HEK293T (cell line): Measurements from ENCODE around the gene PIEZO1.

Source experiments
- CTCF ChIA-PET: fragments of 350-600 bp; formaldehyde crosslinking; extraction: SDS; loops from one replicate; lab custom pipeline; 2021; ENCODE audit warnings: antibody characterized with exemption, inconsistent platforms; lab: Yijun Ruan, JAX
- POLR2A ChIA-PET: fragments of 350-600 bp; formaldehyde crosslinking; extraction: SDS; loops from one replicate; lab custom pipeline; 2020; ENCODE audit warnings: antibody characterized with exemption, inconsistent platforms; lab: Yijun Ruan, JAX
- DNase-seq: peaks from one replicate; pipeline ENCODE4 v3.0.0; 2012; ENCODE audit warnings: mixed read lengths; ENCODE audit errors: extremely low spot score
- ARNT ChIP-seq: fragments of 450-650 bp; IDR thresholded peaks from 2 replicates; pipeline ENCODE4 v1.6.1; 2017; ENCODE audit warnings: mild to moderate bottlenecking
- BHLHE40 ChIP-seq: fragments of 450-650 bp; IDR thresholded peaks from 2 replicates; pipeline ENCODE4 v1.6.1; 2016; ENCODE audit warnings: mild to moderate bottlenecking, moderate library complexity, borderline replicate concordance
- CTBP1 ChIP-seq: fragments of 450-650 bp; IDR thresholded peaks from 2 replicates; pipeline ENCODE4 v1.6.1; 2016; ENCODE audit warnings: borderline replicate concordance
- ELF4 ChIP-seq: fragments of 450-650 bp; IDR thresholded peaks from 2 replicates; pipeline ENCODE4 v1.6.1; 2017; ENCODE audit warnings: antibody characterized with exemption
- FOXA1 ChIP-seq: fragments of 450-650 bp; IDR thresholded peaks from 2 replicates; pipeline ENCODE4 v1.6.1; 2016; ENCODE audit warnings: mild to moderate bottlenecking
- FOXK2 ChIP-seq: fragments of 450-650 bp; IDR thresholded peaks from 2 replicates; pipeline ENCODE4 v1.6.1; 2016; ENCODE audit warnings: mild to moderate bottlenecking
- FOXM1 ChIP-seq: fragments of 450-650 bp; IDR thresholded peaks from 2 replicates; pipeline ENCODE4 v1.6.1; 2017; ENCODE audit warnings: mild to moderate bottlenecking, borderline replicate concordance
- HDGF ChIP-seq: fragments of 450-650 bp; IDR thresholded peaks from 2 replicates; pipeline ENCODE4 v1.6.1; 2017; ENCODE audit warnings: antibody characterized with exemption, borderline replicate concordance
- L3MBTL2 ChIP-seq: fragments of 450-650 bp; conservative IDR thresholded peaks from 2 replicates; pipeline ENCODE4 v1.6.1; 2016; ENCODE audit warnings: mild to moderate bottlenecking
- LEF1 ChIP-seq: fragments of 450-650 bp; IDR thresholded peaks from 2 replicates; pipeline ENCODE4 v1.6.1; 2017; ENCODE audit warnings: mild to moderate bottlenecking, borderline replicate concordance
- NFRKB ChIP-seq: fragments of 450-650 bp; IDR thresholded peaks from 2 replicates; pipeline ENCODE4 v1.6.1; 2016; ENCODE audit warnings: mild to moderate bottlenecking, moderate library complexity
- SP1 ChIP-seq: fragments of 450-650 bp; IDR thresholded peaks from 2 replicates; pipeline ENCODE4 v1.6.1; 2017
- SUZ12 ChIP-seq: fragments of 450-650 bp; IDR thresholded peaks from 2 replicates; pipeline ENCODE4 v1.6.1; 2016; ENCODE audit warnings: mild to moderate bottlenecking
- TARDBP ChIP-seq: fragments of 450-650 bp; IDR thresholded peaks from 2 replicates; pipeline ENCODE4 v1.6.1; 2016
- ZNF384 ChIP-seq: fragments of 450-650 bp; IDR thresholded peaks from 2 replicates; pipeline ENCODE4 v1.6.1; 2016
- TF ChIP-seq, protein P1 (sequence below): fragments of 450-650 bp; IDR thresholded peaks from 2 replicates; pipeline ENCODE4 v1.6.1; 2016

The PIEZO1 gene

DNA sequence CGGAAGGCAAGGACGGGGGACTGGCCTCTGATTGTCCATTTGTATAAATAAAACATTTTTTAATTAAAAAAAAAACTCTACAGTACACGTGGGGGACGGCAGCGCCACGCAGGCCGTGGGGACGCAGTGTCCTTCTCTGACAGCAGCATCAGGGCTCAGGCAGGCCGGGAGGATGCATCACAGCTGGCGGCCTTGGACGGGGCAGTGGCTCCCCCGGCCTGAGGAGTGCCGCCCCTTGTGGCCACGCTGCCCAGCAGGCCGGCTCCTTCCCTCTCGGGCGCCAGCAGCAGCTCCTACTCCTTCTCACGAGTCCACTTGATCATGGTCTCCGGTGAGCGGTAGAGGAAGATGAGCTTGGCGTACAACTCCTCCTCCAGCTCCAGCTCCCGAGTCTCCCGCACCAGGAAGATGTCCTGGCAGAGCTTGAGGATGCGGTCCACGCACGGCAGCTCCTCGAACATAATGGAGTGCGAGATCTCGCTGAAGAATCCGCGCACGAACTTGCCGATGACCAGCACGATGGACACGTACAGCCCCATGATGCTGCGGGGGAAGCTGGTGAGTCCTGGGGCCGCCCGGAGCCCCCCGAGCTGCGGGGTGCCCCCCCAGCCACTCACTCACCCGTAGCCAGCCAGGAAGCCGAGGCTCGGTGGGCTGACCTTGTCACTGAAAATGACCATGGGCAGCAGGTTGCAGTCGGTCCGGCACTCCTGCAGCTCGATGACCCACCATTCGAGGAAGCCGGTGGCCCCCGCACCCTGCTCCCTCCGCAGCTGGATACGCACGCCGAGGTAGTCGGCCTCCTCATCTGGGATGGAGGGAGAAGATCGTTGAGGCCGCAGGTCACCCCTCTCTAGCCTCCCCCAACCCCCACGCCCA, 69.5 kb downstream of the PIEZO1 start:
- no peak for DNase-seq
- no peak for TF ChIP-seq SUZ12
- TF ChIP-seq SP1, result no peak
- no peak for TF ChIP-seq BHLHE40
- TF ChIP-seq LEF1, result no peak
- TF ChIP-seq ARNT, result no peak
- no peak for TF ChIP-seq NFRKB
- no peak for TF ChIP-seq TARDBP
- TF ChIP-seq ZNF384, result no peak
- TF ChIP-seq ELF4, result no peak
- TF ChIP-seq, protein P1, sequence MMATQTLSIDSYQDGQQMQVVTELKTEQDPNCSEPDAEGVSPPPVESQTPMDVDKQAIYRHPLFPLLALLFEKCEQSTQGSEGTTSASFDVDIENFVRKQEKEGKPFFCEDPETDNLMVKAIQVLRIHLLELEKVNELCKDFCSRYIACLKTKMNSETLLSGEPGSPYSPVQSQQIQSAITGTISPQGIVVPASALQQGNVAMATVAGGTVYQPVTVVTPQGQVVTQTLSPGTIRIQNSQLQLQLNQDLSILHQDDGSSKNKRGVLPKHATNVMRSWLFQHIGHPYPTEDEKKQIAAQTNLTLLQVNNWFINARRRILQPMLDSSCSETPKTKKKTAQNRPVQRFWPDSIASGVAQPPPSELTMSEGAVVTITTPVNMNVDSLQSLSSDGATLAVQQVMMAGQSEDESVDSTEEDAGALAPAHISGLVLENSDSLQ, result no peak
- no peak for TF ChIP-seq FOXM1
- TF ChIP-seq HDGF, result no peak
- no peak for TF ChIP-seq L3MBTL2
- no peak for TF ChIP-seq CTBP1
- no peak for TF ChIP-seq FOXK2
- POLR2A ChIA-PET, result interaction anchor here (0.8 kb wide), 1 partner anchor 9 kb away, joined by 3 read pairs; no protein-coding TSS in a partner anchor
- CTCF ChIA-PET, result no interaction called here

DNA sequence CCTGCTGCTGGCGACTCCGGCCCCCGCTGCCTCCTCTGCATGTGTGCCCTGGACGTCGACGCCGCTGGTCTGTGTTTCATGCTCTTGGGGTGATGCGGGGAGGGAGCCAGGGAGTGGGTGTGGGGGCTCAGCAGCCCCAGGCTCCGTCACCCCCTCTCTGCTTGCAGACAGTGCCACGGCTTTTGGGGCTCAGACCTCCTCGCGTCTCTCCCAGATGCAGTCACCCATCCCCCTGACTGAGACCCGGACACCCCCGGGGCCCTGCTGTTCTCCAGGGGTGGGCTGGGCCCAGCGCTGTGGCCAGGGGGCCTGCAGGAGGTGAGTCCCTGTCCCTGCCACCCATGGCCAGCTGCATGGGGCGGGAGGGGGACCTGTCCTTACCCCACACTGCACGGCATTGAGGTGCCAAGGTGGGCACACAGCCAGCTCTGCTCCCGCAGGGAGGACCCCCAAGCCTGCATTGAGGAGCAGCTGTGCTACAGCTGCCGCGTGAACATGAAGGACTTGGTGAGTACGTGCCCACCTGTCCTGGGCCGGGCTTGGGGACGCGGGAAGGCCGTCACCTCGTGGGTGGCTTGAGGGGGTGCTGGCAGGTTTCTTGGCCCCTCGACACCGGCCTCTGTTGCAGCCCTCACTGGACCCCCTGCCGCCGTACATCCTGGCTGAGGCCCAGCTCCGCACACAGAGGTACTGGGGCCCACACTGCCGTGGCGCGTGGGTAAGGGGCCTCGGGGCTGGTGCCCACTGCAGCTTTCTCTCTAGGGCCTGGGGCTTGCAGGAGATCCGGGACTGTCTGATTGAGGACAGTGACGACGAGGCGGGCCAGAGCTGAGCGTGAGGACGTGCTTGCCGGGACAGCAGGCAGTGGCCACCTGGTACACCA, 70.4 kb downstream of the PIEZO1 start:
- ChIA-PET CTCF (no interaction called here), POLR2A (no interaction called here)
- no peak for DNase-seq
- TF ChIP-seq, protein P1, result no peak
- TF ChIP-seq FOXK2, result no peak
- no peak for TF ChIP-seq ARNT
- no peak for TF ChIP-seq BHLHE40
- TF ChIP-seq FOXM1, result no peak
- no peak for TF ChIP-seq LEF1

DNA sequence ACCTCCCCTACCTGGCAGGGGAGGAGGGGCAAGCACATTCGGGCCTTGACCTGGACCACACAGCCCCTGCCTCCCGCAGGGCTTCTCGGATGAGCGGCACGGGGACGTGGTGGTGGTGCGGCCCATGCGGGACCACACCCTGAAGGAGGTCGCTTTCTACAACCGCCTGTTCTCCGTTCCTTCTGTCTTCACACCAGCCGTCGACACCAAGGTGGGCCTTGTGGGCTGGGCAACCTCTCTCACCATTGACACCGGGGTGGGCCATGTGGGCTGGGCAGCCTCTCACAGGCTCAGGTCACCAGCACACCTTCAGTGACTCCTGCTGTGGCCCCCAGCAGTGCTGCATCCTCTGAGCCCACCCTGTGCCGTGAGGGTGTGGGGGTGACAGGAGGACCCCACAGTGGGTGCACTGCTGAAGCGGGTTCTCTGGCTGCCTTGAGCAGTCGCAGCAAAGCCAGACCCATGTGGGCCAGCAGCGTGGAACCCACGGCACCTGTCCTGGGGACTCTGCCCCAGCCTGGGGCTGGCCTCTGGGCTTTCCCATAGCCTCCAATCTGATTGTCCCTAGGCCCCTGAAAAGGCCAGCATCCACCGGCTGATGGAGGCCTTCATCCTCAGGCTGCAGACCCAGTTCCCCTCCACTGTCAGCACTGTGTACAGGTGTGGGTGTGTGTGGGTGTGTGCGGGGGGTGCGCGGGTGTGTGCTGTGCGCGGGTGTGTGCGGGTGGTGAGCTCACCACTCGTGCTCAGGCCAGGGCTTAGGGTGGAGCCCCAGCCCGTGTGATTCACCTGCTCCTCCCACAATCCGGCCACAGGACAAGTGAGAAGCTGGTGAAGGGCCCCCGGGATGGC, 71.2 kb downstream of the PIEZO1 start:
- DNase-seq, result no peak
- TF ChIP-seq, protein P1, result no peak
- no peak for TF ChIP-seq HDGF
- TF ChIP-seq FOXM1, result no peak
- TF ChIP-seq TARDBP, result no peak
- TF ChIP-seq SP1, result no peak
- no peak for TF ChIP-seq CTBP1
- TF ChIP-seq NFRKB, result no peak
- no peak for TF ChIP-seq FOXK2
- no peak for TF ChIP-seq SUZ12
- TF ChIP-seq ELF4, result no peak
- no peak for TF ChIP-seq FOXA1
- no peak for TF ChIP-seq ZNF384
- TF ChIP-seq BHLHE40, result no peak
- TF ChIP-seq L3MBTL2, result no peak
- CTCF ChIA-PET, result no interaction called here
- POLR2A ChIA-PET, result no interaction called here

DNA sequence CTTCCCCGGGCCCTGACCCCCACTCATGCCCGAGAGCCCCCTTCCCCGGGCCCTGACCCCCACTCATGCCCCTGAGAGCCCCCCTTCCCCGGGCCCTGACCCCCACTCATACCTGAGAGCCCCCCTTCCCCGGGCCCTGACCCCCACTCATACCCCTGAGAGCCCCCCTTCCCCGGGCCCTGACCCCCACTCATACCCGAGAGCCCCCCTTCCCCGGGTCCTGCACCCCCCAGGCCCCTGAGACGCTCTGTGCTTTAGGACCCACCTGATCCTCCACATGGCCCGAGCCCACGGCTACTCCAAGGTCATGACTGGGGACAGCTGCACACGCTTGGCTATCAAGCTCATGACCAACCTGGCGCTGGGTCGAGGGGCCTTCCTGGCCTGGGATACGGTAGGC, 72.0 kb downstream of the PIEZO1 start:
- POLR2A ChIA-PET, result no interaction called here
- TF ChIP-seq BHLHE40 (no peak), ARNT (no peak), CTBP1 (no peak), SUZ12 (no peak), FOXM1 (no peak), SP1 (no peak), ELF4 (no peak)
- TF ChIP-seq, protein P1, result no peak
- DNase-seq, result no peak
- CTCF ChIA-PET, result no interaction called here
